Nephron (organoid): ENCODE results near the gene POLR2L.

Experiments
- H3K27ac Mint-ChIP-seq, 3 experiments: 2 replicates each; pipeline ENCODE4 v1.8.0; 2020; ENCODE audit warnings: mixed read lengths in 3 of 3, mild to moderate bottlenecking in 2 of 3, moderate library complexity in 1 of 3
- H3K27me3 Mint-ChIP-seq: 2 replicates; pipeline ENCODE4 v1.8.0; 2021; ENCODE audit warnings: low read depth, mild to moderate bottlenecking, moderate library complexity, mixed read lengths
- H3K36me3 Mint-ChIP-seq: 2 replicates; pipeline ENCODE4 v1.8.0; 2020; ENCODE audit warnings: low read depth, mixed read lengths
- H3K4me1 Mint-ChIP-seq: 2 replicates; pipeline ENCODE4 v1.8.0; 2020; ENCODE audit warnings: mixed read lengths
- H3K4me3 Mint-ChIP-seq, 3 experiments: 2 replicates each; pipeline ENCODE4 v1.8.0; 2020; ENCODE audit warnings: mild to moderate bottlenecking in 3 of 3, mixed read lengths in 3 of 3, moderate library complexity in 2 of 3
- H3K9me3 Mint-ChIP-seq: 2 replicates; pipeline ENCODE4 v1.8.0; 2020; ENCODE audit warnings: mixed read lengths
- TF ChIP-seq, protein P1 (sequence below), 3 experiments: fragments of 200-600 bp; sonication (generic); IDR thresholded peaks; one replicate each; pipeline ENCODE4 v1.5.0; 2021; ENCODE audit warnings: antibody characterized with exemption in 3 of 3; ENCODE audit not compliant: unreplicated experiment in 3 of 3

The POLR2L gene

DNA sequence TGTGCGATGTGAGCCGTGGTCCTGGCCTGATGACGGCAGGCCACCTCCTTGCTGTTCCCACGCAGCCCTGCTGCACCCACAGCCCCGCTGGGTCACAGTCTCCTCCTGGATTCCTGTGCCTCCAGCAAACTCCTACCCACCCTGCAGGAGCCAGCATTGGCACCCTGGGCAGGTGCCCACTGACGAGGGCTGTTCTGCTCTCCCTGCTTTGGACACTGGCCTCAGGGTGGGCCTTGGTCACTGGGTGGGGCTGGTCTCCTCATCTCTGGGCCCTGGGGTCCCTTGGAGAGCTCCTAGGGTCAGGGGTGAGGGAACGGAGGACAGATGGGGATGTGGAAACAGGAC is 13.0 kb upstream of the POLR2L start:
- no peaks in the 10 kb centered on the region for H3K36me3 Mint-ChIP-seq
- H3K27me3 Mint-ChIP-seq = peaks cover 4% of the 10 kb centered on the region
- no peaks in the 10 kb centered on the region for H3K9me3 Mint-ChIP-seq
- TF ChIP-seq, protein P1, sequence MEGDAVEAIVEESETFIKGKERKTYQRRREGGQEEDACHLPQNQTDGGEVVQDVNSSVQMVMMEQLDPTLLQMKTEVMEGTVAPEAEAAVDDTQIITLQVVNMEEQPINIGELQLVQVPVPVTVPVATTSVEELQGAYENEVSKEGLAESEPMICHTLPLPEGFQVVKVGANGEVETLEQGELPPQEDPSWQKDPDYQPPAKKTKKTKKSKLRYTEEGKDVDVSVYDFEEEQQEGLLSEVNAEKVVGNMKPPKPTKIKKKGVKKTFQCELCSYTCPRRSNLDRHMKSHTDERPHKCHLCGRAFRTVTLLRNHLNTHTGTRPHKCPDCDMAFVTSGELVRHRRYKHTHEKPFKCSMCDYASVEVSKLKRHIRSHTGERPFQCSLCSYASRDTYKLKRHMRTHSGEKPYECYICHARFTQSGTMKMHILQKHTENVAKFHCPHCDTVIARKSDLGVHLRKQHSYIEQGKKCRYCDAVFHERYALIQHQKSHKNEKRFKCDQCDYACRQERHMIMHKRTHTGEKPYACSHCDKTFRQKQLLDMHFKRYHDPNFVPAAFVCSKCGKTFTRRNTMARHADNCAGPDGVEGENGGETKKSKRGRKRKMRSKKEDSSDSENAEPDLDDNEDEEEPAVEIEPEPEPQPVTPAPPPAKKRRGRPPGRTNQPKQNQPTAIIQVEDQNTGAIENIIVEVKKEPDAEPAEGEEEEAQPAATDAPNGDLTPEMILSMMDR (IDR thresholded peaks at IDR 0.05; ENCODE audit: unreplicated experiment in 3 of 3) = no peak
- no peak overlapping the region for H3K4me3 Mint-ChIP-seq
- H3K4me1 Mint-ChIP-seq = peaks cover 16% of the 10 kb centered on the region
- no peak overlapping the region for H3K27ac Mint-ChIP-seq

GRCh38 chr11:854601-855329 is 12.4 kb upstream of the POLR2L start:
- H3K4me1 Mint-ChIP-seq = peaks cover 14% of the 10 kb centered on the region
- no peaks in the 10 kb centered on the region for H3K36me3 Mint-ChIP-seq
- H3K9me3 Mint-ChIP-seq = no peaks in the 10 kb centered on the region
- H3K4me3 Mint-ChIP-seq = peak overlapping the region in 1 of 3 experiments; percentile 49
- TF ChIP-seq, protein P1 (IDR thresholded peaks at IDR 0.05; ENCODE audit: unreplicated experiment in 3 of 3) = no peak
- H3K27ac Mint-ChIP-seq = peak overlapping the region in 2 of 3 experiments; percentile 28 to 52
- H3K27me3 Mint-ChIP-seq = peaks cover 4% of the 10 kb centered on the region

DNA sequence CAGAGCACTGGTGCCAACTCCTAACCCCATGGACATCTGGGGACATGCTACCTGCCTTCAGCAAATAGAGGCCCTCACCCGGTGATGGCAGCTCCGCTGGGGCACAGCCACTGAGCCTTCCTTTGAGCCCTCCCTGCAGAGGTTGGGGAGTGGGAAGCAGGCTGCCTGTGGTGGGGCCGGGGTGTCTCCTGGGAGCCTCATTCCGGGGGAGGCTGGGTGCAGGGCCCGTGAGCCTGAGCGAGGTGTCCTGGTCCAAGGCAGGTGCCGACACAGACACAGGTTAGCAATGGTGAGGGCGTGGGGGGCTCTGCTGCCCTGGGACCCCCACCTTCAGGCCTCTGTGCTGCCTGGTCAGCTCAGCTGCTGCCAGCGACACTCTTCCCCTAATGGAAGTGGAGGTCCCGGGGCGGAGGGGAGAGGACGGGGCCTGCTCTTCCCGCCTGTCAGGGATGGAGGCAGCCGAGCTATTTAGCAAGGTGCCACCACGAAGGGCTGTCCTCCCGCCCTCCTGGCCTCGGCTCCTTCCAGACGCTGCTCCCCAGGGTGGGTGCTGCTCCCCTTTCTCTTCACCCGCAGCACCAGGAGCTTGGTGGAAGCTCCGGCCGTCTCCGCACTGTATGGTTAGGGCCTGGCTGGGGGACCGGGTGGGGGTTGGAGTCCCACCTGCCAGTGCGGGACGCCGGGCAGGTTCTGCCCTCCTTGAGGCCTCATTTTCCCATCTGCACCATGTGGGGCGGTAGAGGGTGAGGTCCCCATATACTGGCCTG is 11.5 kb upstream of the POLR2L start:
- TF ChIP-seq, protein P1 (IDR thresholded peaks at IDR 0.05; ENCODE audit: unreplicated experiment in 3 of 3) = no peak
- no peak overlapping the region for H3K4me3 Mint-ChIP-seq
- no peaks in the 10 kb centered on the region for H3K9me3 Mint-ChIP-seq
- H3K27me3 Mint-ChIP-seq = peaks cover 4% of the 10 kb centered on the region
- peaks cover 9% of the 10 kb centered on the region for H3K4me1 Mint-ChIP-seq
- H3K36me3 Mint-ChIP-seq = no peaks in the 10 kb centered on the region
- H3K27ac Mint-ChIP-seq = no peak overlapping the region

- H3K4me1 Mint-ChIP-seq = peaks cover 9% of the 10 kb centered on the region
- peak overlapping the region in 2 of 3 experiments; percentile 28 to 34 for H3K4me3 Mint-ChIP-seq
- H3K9me3 Mint-ChIP-seq = no peaks in the 10 kb centered on the region
These were observed 10.4 kb upstream of the POLR2L start for GRCh38 chr11:852762-853161.

GRCh38 chr11:850775-851763 is 8.7 kb upstream of the POLR2L start:
- H3K27ac Mint-ChIP-seq = no peak overlapping the region
- H3K27me3 Mint-ChIP-seq = peaks cover 4% of the 10 kb centered on the region
- no peaks in the 10 kb centered on the region for H3K36me3 Mint-ChIP-seq
- H3K4me1 Mint-ChIP-seq = peaks cover 9% of the 10 kb centered on the region
- H3K4me3 Mint-ChIP-seq = peak overlapping the region; percentile 80 to 84 (median 82)
- TF ChIP-seq, protein P1 (IDR thresholded peaks at IDR 0.05; ENCODE audit: unreplicated experiment in 3 of 3) = peak in 1 of 3 experiments; percentile 12
- no peaks in the 10 kb centered on the region for H3K9me3 Mint-ChIP-seq

More at GRCh38 chr11:852762-853161, 10.4 kb upstream of the POLR2L start:
- Mint-ChIP-seq H3K36me3 (no peaks in the 10 kb centered on the region), H3K27me3 (peaks cover 4% of the 10 kb centered on the region), H3K27ac (no peak overlapping the region)
- TF ChIP-seq, protein P1 (IDR thresholded peaks at IDR 0.05; ENCODE audit: unreplicated experiment in 3 of 3) = no peak
